Measurements from ENCODE around the gene COL23A1. TPM values are rescaled to one million over a fixed set of nuclear protein-coding genes. Genes with fewer than 3 reads are reported as not detected.

COL23A1 gene
- total and polyA plus RNA-seq, 2 of the 13 experiments (the other 11 are each of a cell fraction or from before 2014, with no cell fraction given): not detected

GRCh38 chr5:178312880-178313282, 277.3 kb downstream of the COL23A1 start:
- H3K27me3 ChIP-seq (ENCODE audit: control insufficient read depth in 1 of 2, insufficient read depth in 2 of 2, low read length in 2 of 2): peaks cover 8 to 16% of the 10 kb centered on the region in 2 experiments; a peak in 3 of 5 replicates
- no peak overlapping the region for H3K9ac ChIP-seq (ENCODE audit: insufficient read depth, low read depth, low read length)
- in situ Hi-C loops (cut with HindIII; ENCODE audit: extremely low pct_ligation_motif_present, low pct_unique_long_range_greater_than_20kb): no loop called here
- no TSS peak for BruUV-seq (replicated peaks)
- no peaks in the 10 kb centered on the region for H4K20me1 ChIP-seq (ENCODE audit: insufficient read depth, low read length)
- H3K79me2 ChIP-seq (ENCODE audit: insufficient read depth, low read length): no peaks in the 10 kb centered on the region
- H2AFZ ChIP-seq (ENCODE audit: low read length): no peak overlapping the region
- ATAC-seq (no peak), DNase-seq (ENCODE audit: low spot score) (no peak), FAIRE-seq (no peak)
- H3K4me3 ChIP-seq (replicated peaks in 1 of 3; ENCODE audit: insufficient read depth in 1 of 3, low read depth in 2 of 3, low read length in 3 of 3): no peak overlapping the region
- 55% methylated on average over 18 of the region's 18 CpGs for WGBS (ENCODE audit: low lambda C conversion rate)
- no peaks in the 10 kb centered on the region for H3K4me1 ChIP-seq (ENCODE audit: insufficient read depth, low read length)
- ChIA-PET POLR2A (no interaction called here), CTCF (ENCODE audit: low intra/inter-chr PET ratio, low total read pairs) (no interaction called here)
- TF ChIP-seq ZNF720 (CRISPR knock-in tag; IDR thresholded peaks at IDR 0.05): no peak
- TF ChIP-seq SATB2 (CRISPR knock-in tag; IDR thresholded peaks at IDR 0.05): no peak
- no peak for TF ChIP-seq CEBPZ (IDR thresholded peaks at IDR 0.05; ENCODE audit: low read length)
- TF ChIP-seq KLF11 (CRISPR knock-in tag; IDR thresholded peaks at IDR 0.05): no peak
- no peak for TF ChIP-seq NFIB (CRISPR knock-in tag; IDR thresholded peaks at IDR 0.05; ENCODE audit: borderline replicate concordance)
- TF ChIP-seq IRF2 (CRISPR knock-in tag; IDR thresholded peaks at IDR 0.05): no peak
- intact Hi-C loops (cut with micrococcal nuclease; ENCODE audit: unreplicated experiment): no loop called here
- H3K36me3 ChIP-seq (replicated peaks in 1 of 2; ENCODE audit: control insufficient read depth in 1 of 2, insufficient read depth in 2 of 2, low read length in 2 of 2): no peaks in the 10 kb centered on the region
- H3K9me3 ChIP-seq (ENCODE audit: low read length): no peaks in the 10 kb centered on the region
- no peak overlapping the region for H3K4me2 ChIP-seq (ENCODE audit: low read depth, low read length)
- H3K27ac ChIP-seq (ENCODE audit: extremely low read length, insufficient read depth, low read length): no peak overlapping the region
